Measurements from ENCODE around the gene TTC21B.
A peak's percentile ranks its signal among the peaks of the same experiment; 100 is the strongest.

Gene TTC21B

DNA sequence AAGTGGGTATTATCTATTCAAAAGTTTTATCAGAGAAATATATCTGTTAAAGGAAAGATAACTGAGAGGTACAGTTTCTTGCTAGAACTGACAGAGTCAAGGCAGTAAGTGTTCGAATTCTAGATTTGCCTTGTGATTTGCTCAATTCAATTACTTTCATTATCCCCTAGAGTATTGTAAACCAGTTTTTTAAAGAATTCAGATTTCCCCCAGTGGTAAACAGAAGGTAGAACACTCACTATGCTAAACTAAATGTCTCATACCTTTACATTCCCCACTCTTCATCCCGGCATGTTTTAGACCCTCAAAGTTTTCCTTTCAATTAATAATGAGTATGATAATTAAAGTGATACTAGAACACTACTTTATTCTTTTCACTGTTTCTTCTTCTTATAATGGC is 28.6 kb downstream of the TTC21B start:
- no peak for DNase-seq (ENCODE audit: low spot score)

DNA sequence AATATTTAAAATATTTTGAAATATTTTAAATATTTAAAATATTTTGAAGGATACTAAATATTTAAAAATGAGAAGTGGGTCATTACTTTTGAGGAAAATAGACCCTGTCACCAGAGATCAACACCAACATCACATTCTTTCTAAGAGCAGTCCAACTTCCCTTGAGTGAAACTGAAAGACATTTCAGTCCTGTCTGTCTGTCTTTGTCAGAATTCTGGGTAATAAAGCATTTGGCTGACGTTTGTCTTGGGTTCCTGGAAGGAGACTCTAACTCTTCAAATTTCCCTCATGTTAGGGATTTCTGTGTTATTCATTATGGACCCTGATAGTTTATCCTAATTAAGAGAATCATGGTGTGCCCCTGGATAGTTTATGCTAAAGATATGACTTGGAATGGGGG is 32.8 kb downstream of the TTC21B start:
- DNase-seq (ENCODE audit: low spot score) = no peak

GRCh38 chr2:165913636-165914035 is 39.9 kb downstream of the TTC21B start:
- DNase-seq (ENCODE audit: low spot score) = no peak

DNA sequence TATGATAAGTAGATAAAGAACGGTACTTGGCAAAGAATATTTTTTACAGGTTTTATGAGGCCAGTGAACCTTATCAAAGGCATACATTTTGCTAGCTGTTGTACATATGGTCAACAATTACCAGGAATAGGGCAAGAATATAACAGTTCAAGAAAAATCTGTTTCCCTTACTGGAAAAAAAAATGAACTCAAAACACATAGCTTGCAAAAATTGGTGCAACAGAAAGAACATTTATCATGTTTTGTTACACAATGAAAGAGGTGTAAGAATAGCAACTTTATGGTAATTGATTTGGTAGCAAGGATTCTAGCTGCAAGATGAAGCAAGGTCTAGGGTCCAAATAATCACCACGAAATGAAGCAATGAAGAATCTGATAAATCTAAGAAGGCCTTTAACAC is 41.6 kb downstream of the TTC21B start:
- DNase-seq (ENCODE audit: low spot score) = no peak

DNA sequence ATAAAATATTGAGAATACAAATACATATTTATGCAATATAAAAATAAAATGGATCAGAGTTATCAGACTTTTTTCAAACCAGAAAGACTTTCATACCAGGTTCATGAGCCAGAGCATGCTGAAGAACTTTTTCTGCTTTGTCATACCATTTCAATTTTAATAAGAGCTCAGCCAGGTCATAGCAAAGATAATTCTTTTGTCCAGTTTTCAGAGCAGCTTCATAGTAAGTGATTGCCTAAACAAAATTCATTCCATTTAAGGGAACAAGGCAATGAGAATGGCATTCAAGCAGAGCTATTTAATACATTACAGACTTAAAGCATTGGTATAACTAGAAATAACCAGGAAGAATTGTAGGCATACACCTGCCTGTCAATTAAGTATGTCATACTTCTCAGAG is 42.3 kb downstream of the TTC21B start:
- no peak for DNase-seq (ENCODE audit: low spot score)

DNA sequence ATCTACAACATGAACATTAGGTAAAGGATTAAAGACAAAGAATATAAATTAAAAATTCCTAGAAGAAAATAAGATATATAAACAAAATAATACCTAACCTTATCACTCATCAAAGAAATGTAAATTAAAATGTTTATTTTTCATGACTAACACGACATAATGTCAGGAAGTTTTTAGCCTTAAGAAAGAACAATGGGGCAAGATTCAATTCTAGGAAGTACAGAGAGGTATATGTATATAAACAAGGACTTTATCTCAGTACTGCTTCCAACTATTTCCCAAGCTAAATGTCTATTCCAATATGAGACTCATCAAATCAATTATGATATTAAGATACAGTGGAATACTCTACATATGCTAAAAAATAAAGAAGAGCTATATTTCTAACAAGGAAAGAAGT is 44.1 kb downstream of the TTC21B start:
- no peak for DNase-seq (ENCODE audit: low spot score)

- no peak for DNase-seq (ENCODE audit: low spot score)
Measured at GRCh38 chr2:165905854-165906253, 47.7 kb downstream of the TTC21B start.

GRCh38 chr2:165905269-165905668 is 48.3 kb downstream of the TTC21B start:
- DNase-seq (ENCODE audit: low spot score) = no peak

DNA sequence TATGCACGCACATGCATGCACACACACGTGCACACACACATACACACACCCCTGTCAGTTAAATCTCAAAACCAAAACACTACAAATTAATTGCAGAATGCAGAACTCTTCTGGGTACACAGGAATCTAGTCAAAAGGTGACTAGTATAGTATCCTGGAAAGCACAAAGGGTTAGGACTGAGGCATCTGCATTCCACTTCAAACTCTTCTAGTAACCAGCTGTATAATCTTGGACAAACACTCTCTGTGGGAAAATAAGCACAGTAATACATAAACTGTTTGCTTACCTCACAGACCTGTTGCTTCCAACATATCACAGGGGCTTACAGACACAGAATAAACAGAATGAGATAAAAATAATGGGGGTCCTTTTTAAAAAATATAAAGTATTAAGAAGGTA is 49.1 kb downstream of the TTC21B start:
- no peak for DNase-seq (ENCODE audit: low spot score)

- DNase-seq (ENCODE audit: low spot score) = no peak
Measured at GRCh38 chr2:165903406-165903805, 50.2 kb downstream of the TTC21B start.

DNA sequence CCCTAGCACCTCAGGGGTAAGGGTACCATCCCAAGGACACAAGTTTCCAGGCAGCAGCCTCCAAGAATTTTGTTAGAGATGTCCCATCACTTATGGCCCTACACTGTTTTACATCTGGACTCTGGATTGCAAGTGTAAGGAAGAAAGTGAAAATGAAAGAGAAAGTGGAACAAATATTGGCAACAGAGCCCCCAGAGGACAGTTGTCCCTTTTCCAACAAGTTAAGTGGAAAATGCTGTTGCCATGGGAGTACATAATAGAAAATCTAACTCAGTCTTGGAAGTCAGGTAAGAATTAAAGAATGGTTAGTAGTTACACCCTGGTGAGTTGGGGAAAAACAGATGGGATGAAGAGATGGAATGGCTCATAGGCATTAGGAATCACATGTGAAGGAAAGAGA is 50.6 kb downstream of the TTC21B start:
- DNase-seq (ENCODE audit: low spot score) = peak; percentile 11

DNA sequence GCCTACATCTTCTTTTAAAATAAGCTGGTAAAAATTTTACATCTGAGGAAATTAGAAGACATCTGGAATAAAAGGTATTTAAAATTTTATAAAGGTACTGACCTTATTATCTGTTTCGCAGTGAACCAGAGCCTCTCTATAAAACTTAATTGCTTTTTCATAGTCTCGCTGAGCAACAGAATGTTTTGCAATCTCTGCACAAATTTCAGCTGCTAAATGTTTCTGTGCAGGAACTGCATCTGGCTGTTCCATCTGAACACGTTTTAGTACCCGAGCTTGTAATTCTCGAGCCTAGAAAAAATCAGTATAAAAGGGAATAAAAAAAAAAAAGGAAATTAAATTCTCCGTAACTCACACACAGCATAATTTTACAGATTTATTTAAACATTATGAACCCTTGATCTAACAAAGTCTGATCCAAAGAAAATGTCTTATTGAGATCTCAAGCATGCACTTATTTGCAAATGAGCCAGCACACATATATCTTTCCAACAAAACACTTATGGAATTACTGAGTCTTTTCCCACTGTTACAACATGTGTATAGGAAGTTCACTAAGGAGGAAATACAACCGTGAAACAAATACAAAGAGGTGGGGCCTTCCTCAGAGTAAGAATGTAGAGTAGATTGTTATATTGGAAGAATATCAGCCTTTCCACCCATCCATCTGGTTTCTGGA is 51.8 kb downstream of the TTC21B start:
- no peak for DNase-seq (ENCODE audit: low spot score)

GRCh38 chr2:165899311-165899710 is 54.3 kb downstream of the TTC21B start:
- no peak for DNase-seq (ENCODE audit: low spot score)

DNA sequence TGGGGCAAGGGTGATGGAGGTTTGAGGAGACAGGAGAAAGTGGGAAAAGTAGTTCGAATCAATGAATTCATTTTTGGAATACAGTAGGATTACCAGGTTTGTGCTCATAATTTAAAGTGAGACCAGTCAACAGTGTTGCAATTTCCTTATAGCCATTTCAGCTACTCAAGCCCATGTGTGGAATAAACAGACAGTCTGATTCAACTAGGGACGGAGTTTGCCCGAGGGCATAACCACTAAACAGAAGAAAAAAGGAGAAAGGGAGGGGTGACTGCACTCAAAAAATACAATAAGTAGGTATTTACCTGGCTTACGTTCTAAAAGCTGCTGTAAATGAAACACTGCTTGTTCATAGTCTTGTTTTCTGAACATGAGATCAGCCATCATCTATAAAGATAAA is 55.2 kb downstream of the TTC21B start:
- DNase-seq (ENCODE audit: low spot score) = no peak

DNA sequence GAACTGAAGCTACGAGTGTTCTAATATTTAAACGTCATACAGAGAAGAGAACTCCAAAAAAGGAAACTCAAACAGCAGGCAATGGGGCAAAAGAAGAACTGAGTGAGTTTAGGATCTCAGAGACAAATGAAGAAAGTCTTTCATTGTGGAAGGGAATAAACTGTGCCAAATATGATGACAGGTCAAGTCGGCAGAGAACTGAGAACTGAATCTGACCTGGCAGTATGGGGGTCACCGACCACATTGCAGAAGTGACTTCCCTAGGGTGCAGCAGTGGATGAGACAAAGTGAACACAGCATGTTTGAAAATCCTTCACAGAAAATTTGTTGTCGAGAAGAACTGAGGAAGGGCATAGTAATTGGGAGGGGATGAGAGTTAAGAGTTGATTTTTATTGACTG is 55.9 kb downstream of the TTC21B start:
- DNase-seq (ENCODE audit: low spot score) = no peak

DNA sequence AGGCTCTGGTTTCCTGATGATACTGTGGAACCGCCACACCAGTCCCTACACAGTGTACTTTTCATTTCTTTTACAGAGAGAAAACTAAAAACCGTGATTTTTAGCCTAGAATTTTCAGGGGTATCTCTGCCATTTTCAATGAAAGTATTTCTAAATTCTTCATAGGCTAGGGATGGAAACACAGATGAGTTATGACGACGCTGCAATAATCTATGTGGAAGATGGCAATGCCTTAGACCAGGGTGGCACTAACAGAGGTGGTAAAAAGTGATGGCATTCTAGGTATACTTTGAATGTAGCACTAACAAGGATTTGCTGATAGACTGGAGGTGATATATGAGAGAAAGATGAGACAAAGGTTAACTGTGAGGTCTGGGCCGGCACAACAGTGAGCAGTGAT is 56.5 kb downstream of the TTC21B start:
- DNase-seq (ENCODE audit: low spot score) = no peak

- no peak for DNase-seq (ENCODE audit: low spot score)
Measured at GRCh38 chr2:165895974-165896373, 57.6 kb downstream of the TTC21B start.

DNA sequence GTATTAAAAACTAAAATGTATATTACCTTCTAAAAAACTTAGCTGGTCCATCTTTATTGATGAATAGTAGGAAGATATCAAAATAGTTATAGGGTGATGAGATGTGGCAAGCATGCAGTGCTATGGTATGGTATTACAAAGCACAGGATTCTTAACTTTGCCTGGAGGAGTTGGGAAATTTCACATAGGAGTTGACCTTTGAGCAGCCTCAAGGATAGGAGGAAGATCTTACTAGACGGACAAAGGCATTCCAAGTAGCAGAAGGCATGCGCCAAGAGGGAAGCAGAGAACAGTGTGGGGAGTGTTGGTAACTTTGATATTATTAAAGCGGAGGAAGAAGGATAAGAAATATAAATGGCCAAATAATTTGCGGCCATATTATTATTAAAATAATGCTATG is 60.0 kb downstream of the TTC21B start:
- no peak for DNase-seq (ENCODE audit: low spot score)

DNA sequence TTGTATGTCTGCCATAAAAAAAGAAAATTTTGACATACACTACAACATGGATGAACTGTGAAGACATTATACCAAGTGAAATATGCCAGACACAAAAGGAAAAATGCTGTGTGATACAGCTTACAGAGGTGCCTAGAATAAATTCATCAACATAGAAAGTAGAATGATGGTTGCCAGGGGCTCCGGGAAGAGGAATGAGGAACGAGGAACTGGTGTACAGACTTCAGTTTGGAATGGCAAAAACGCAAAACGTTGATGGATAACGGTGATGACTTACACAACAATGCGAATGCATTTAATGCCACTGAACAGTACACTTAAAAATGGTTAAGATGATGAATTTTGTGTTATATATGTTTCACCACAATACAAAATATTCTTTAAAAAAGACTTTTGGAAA is 61.0 kb downstream of the TTC21B start:
- DNase-seq (ENCODE audit: low spot score) = no peak

DNA sequence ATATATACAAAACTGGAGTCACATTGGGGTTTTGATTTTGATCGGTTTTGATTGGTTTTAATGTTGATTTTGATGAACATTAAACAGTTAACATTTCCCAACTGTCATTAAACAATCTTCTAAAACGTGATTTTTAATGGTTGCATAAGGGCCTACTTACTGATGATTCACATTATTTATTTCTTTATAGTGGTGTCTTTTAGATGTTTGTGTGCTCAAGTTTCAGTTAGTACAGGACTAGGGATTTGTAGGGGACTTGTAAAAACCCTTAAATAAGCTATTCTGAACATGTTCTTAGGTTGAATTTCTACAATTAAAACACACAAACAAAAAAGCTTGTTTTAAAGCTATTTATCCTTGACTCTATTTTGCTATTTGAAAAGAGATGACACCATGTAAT is 61.6 kb downstream of the TTC21B start:
- no peak for DNase-seq (ENCODE audit: low spot score)

DNA sequence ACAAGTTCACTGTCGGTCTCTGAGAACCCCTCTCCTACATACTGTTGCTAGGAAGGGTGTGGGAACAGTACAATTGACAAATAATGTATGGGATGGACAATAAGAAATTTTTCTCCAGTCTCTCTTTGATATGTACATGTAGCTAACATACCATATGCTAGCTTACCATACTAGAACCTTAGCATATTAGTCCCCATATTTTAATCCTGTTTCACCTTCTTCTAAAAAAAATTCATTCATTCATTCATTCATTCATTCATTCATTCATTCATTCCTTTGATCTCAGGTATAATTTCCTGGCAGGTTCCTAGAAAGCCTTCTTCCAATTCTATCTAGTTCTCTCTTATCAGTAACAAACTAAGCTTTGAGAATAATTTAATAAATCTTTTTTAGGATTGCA is 62.2 kb downstream of the TTC21B start:
- no peak for DNase-seq (ENCODE audit: low spot score)

DNA sequence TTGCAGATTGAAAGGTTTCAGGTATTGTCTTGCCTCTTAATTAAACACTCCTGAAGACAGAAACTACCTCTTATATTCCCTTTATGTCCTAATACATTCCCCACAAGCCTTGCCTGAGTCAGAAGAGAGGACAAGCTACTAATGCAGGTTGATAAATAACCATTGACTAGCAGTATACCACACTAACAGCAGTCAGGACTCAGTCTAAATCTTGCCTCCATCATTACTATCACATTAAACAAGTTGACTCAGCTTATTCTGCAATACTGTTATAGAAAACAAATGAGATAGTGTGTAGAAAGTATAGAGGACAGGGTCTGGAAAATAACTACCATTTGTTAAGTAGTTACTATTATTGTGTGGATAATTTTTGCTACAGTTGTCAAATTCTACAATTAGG is 63.8 kb downstream of the TTC21B start:
- no peak for DNase-seq (ENCODE audit: low spot score)

GRCh38 chr2:165889158-165889557 is 64.4 kb downstream of the TTC21B start:
- DNase-seq (ENCODE audit: low spot score) = peak; percentile 65

- DNase-seq (ENCODE audit: low spot score) = no peak
Measured at GRCh38 chr2:165888171-165888570, 65.4 kb downstream of the TTC21B start.
